Colonic mucosa (tissue), 4 donors: ENCODE results near the gene SLC11A2. TPM values are rescaled to one million over a fixed set of nuclear protein-coding genes. Genes with fewer than 3 reads are reported as not detected.

Experiments used
- DNase-seq: peaks from one replicate; pipeline ENCODE4 v3.0.0-alpha.2; 2020
- H3K27ac ChIP-seq: fragments of 200-600 bp; one replicate; pipeline ENCODE4 v1.8.0; 2021
- H3K27me3 ChIP-seq: fragments of 200-600 bp; one replicate; pipeline ENCODE4 v1.8.0; 2021
- H3K36me3 ChIP-seq: fragments of 200-600 bp; one replicate; pipeline ENCODE4 v1.8.0; 2021
- H3K4me1 ChIP-seq: fragments of 200-600 bp; one replicate; pipeline ENCODE4 v1.8.0; 2021; ENCODE audit warnings: mild to moderate bottlenecking
- H3K4me3 ChIP-seq: fragments of 200-600 bp; one replicate; pipeline ENCODE4 v1.8.0; 2021
- H3K9ac ChIP-seq, 2 donors: one replicate each; pipeline ENCODE4 v1.7.0; 2013; ENCODE audit warnings: control low read depth in 2 of 2, low read depth in 2 of 2, low read length in 2 of 2
- H3K9me3 ChIP-seq: fragments of 200-600 bp; one replicate; pipeline ENCODE4 v1.8.0; 2021
- intact Hi-C: fragments of 100-400 bp; cut with DNase I; formaldehyde crosslinking; loops from one replicate; pipeline ENCODE4 v1.14.1; 2022
- total RNA-seq, 2 donors: library from RNA; stranded (reverse); fragmentation: NEBNext Ultra II Directional in 1 of 2; extraction: Animal tissue kit (Norgen Biotek cat#: 25700) in 1 of 2; gene quantifications; one replicate each; pipeline ENCODE4 v1.2.1, GENCODE V29; 2021
- TF ChIP-seq, protein P1 (sequence below): fragments of 200-600 bp; IDR thresholded peaks from one replicate; pipeline ENCODE4 v1.8.0; 2022; ENCODE audit warnings: antibody characterized with exemption, mild to moderate bottlenecking
- donor health status: healthy.
- donor health status: DM: no; HTN: no; CAD: no.
- donor health status: DM: no; HTN: no; CAD: no.

The SLC11A2 gene
- total RNA-seq, 2 donors from 2014 or later = 51.6 to 52.0 TPM

DNA sequence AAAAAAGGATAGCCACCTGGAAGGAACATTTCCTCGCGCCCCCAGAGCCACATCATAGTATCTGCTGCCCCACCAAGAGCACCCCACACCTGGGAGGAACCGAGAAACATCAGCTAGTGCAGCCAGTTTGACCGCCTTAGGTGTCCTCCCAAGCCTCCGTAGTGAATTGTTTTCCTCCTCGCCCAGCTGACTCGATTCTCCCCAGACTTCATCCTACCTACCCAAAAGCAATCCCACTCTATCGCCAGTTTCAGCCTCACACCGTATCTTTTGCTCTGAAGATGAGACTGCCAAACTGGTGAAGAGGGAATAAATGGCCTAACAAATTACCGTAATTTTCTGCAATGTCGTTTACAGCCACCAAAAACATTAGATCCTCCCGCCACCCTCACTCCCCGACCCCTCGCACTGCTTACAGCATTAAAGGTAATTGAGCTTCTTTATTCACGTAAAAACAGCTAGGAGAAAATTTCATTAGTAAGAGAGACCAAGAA is 1.2 kb upstream of the SLC11A2 start:
- no peak overlapping the region for H3K4me3 ChIP-seq
- no peaks in the 10 kb centered on the region for H3K4me1 ChIP-seq
- TF ChIP-seq, protein P1, sequence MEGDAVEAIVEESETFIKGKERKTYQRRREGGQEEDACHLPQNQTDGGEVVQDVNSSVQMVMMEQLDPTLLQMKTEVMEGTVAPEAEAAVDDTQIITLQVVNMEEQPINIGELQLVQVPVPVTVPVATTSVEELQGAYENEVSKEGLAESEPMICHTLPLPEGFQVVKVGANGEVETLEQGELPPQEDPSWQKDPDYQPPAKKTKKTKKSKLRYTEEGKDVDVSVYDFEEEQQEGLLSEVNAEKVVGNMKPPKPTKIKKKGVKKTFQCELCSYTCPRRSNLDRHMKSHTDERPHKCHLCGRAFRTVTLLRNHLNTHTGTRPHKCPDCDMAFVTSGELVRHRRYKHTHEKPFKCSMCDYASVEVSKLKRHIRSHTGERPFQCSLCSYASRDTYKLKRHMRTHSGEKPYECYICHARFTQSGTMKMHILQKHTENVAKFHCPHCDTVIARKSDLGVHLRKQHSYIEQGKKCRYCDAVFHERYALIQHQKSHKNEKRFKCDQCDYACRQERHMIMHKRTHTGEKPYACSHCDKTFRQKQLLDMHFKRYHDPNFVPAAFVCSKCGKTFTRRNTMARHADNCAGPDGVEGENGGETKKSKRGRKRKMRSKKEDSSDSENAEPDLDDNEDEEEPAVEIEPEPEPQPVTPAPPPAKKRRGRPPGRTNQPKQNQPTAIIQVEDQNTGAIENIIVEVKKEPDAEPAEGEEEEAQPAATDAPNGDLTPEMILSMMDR = no peak
- no peaks in the 10 kb centered on the region for H3K27me3 ChIP-seq
- intact Hi-C loops = no loop called here
- no peak overlapping the region for H3K27ac ChIP-seq
- no peak overlapping the region for H3K9ac ChIP-seq
- no peaks in the 10 kb centered on the region for H3K36me3 ChIP-seq
- DNase-seq = no peak
- H3K9me3 ChIP-seq = no peaks in the 10 kb centered on the region

DNA sequence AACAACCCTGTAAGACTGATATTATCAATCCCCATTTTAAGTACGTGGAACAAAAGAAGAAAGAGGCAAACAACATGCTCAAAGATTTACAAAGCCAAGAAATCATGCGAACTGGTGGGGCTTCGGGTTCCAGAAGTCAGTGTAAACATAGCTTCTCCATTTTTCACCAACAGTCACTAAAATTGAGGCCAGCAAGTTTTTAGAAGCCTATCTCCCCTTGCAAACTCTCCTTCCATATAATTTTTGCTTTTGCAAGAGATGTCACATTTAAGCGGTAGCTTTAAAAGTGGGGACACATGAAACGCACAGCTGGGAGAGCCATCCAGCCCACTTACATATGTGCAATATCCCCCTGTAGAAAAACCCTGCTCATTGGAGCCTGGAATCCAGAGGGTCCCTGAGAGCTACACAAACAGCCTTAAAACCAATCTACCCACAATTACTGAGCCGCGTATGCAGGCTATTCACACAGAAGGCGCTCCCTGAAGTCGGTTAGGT is 797 bp downstream of the SLC11A2 start:
- Histone ChIP-seq H3K36me3 (no peaks in the 10 kb centered on the region), H3K27me3 (no peaks in the 10 kb centered on the region), H3K4me1 (no peaks in the 10 kb centered on the region), H3K9ac (peak overlapping the region; percentile 76 to 97), H3K9me3 (no peaks in the 10 kb centered on the region), H3K4me3 (peak overlapping the region; percentile 87), H3K27ac (peak overlapping the region; percentile 96)
- TF ChIP-seq, protein P1 = no peak
- intact Hi-C loops = no loop called here
- DNase-seq = no peak

DNA sequence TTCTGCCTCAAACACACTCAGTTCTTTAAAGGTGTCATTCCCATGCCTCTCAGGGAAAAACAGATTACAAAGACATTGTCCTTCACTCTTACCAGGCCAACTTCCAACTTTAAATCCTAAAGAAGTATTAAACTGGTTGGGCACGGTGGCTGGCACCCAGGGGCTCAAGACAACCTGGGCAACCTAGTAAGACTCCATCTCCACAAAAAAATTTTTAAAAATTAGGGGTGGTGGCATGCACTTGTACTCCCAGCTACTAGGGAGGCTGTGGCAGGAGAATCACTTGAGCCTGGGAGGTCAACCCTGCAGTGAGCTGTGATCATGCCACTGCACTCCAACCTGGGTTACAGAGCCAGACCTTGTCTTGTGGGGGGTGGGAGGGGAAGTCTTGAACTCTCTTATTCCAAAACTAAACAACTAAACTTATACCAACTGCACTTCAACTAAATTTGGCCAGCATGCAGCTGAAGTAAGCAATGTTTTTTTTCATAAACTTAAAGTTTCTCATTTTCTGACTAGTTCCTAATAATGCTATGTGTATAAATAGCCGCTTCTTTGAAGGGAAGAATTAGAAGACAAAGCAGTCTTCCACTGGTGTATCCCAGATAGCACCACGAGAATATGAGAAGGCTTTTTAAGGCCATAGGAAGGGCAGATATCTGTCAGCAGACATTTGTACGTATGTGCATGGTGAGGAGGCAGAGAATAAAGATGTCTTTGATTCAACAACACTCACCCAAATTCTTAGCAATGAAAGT is 2.4 kb downstream of the SLC11A2 start:
- no peak for DNase-seq
- intact Hi-C loops = no loop called here
- TF ChIP-seq, protein P1 = no peak
- H3K27me3 ChIP-seq = no peaks in the 10 kb centered on the region
- H3K9ac ChIP-seq = peak overlapping the region; percentile 37 to 41
- no peaks in the 10 kb centered on the region for H3K9me3 ChIP-seq
- H3K36me3 ChIP-seq = no peaks in the 10 kb centered on the region
- H3K27ac ChIP-seq = peak overlapping the region; percentile 96
- peak overlapping the region; percentile 87 for H3K4me3 ChIP-seq
- H3K4me1 ChIP-seq = no peaks in the 10 kb centered on the region

DNA sequence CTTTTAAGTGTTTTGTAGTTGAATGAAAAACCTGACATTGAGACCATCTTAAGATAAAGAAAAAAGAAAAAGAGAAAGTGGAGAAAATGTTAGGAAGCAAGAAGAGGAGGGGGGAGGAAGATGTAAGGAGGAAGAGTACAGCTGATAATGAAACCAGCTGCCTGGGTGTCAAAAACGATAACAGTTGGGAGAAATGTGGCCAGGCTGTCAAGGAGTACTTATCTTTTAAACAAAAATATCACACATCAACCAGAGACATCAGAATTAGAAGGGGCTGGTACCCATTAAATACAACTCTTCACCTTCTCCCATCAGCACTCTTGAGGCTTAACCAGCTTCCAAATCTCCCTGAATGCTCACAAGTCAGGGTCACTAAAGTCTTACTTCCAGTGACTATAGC is 4.5 kb downstream of the SLC11A2 start:
- H3K9ac ChIP-seq = no peak overlapping the region
- intact Hi-C loops = no loop called here
- H3K4me1 ChIP-seq = no peaks in the 10 kb centered on the region

DNA sequence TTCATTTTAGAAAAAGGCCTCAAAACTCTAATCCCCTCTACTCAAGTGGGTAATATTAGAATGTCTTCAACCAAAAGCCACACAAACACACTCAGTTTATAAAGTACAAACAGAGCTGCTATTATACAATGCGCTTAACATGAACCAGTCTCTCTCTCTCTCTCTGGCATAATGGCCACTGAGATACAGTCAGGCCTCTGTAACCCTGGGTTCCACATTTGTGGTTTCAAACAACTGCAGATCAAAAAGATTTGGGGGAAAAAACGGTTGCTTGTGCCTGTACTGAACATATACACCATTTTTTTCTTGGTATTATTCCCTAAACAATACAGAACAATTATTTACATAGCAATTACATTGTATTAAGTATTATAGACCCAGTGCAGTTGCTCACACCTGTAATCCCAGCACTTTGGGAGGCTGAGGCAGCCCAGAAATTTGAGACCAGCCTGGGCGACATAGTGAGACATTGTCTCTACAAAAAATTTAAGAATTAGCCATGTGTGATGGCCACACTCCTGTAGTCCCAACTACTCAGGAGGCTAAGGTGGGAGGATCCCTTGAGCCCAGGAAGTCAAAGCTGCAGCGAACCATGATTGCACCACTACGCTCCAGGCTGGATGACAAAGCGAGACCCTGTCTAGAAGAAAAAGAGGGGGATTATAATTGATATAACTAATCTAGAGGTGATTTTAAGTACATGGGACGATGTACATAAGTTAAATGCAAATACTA is 5.6 kb downstream of the SLC11A2 start:
- Histone ChIP-seq H3K27ac (no peak overlapping the region), H3K4me3 (no peak overlapping the region), H3K9me3 (no peaks in the 10 kb centered on the region), H3K4me1 (no peaks in the 10 kb centered on the region), H3K27me3 (no peaks in the 10 kb centered on the region), H3K36me3 (no peaks in the 10 kb centered on the region), H3K9ac (no peak overlapping the region)
- DNase-seq = no peak
- intact Hi-C loops = no loop called here
- TF ChIP-seq, protein P1 = no peak

More for the DNA sequence above, 4.5 kb downstream of the SLC11A2 start:
- Histone ChIP-seq H3K27ac (no peak overlapping the region), H3K4me3 (no peak overlapping the region), H3K9me3 (no peaks in the 10 kb centered on the region), H3K36me3 (no peaks in the 10 kb centered on the region), H3K27me3 (no peaks in the 10 kb centered on the region)
- TF ChIP-seq, protein P1 = no peak
- DNase-seq = no peak
